GM13976 (cell line): ENCODE measurements around the gene MYB.

Experiments used
- DNase-seq: peaks from one replicate; pipeline ENCODE4 v3.0.0; 2012; ENCODE audit warnings: low spot score
- CTCF ChIP-seq: IDR thresholded peaks from 2 replicates; pipeline ENCODE4 v1.5.1; 2012; ENCODE audit warnings: borderline replicate concordance, mild to moderate bottlenecking; ENCODE audit not compliant: insufficient read depth; ENCODE audit errors: extremely low read depth, missing control alignments, control extremely low read depth
- in situ Hi-C: fragments of 300-500 bp; cut with MboI; formaldehyde crosslinking; loops from one replicate; pipeline ENCODE4 v1.12.0; 2022; ENCODE audit warnings: low sequenced_read_pairs, mixed read lengths, inconsistent platforms; ENCODE audit not compliant: unreplicated experiment

The MYB gene

GRCh38 chr6:135196739-135197510 lies 15.8 kb downstream of the MYB start:
- no peak for DNase-seq
- in situ Hi-C loops, result loop anchor here (25.0 kb wide), 1 partner anchor 240 kb away; no protein-coding TSS in a partner anchor
- TF ChIP-seq CTCF, result no peak

GRCh38 chr6:135202836-135203235 lies 21.7 kb downstream of the MYB start:
- in situ Hi-C loops, result no loop called here
- TF ChIP-seq CTCF, result no peak
- no peak for DNase-seq

GRCh38 chr6:135204951-135205350 lies 23.8 kb downstream of the MYB start:
- no peak for TF ChIP-seq CTCF
- DNase-seq, result no peak
- in situ Hi-C loops, result no loop called here

GRCh38 chr6:135209803-135210202 lies 28.7 kb downstream of the MYB start:
- no peak for DNase-seq
- in situ Hi-C loops, result no loop called here
- TF ChIP-seq CTCF, result no peak

GRCh38 chr6:135210632-135211305 lies 29.7 kb downstream of the MYB start:
- DNase-seq, result no peak
- TF ChIP-seq CTCF, result no peak
- in situ Hi-C loops, result no loop called here

- no peak for TF ChIP-seq CTCF
- in situ Hi-C loops, result no loop called here
These were observed 30.2 kb downstream of the MYB start for GRCh38 chr6:135211306-135211702.

More at GRCh38 chr6:135211306-135211702, 30.2 kb downstream of the MYB start:
- DNase-seq, result no peak
